CD4-positive, alpha-beta T cell treated with Interleukin-4 for 1 hour (primary cell): Measurements from ENCODE around the gene PDE5A.
"Not testable (repeated sequence)": the region's sequence is repeated elsewhere in the genome, so short reads cannot be mapped to it uniquely, and the experiment has no call there.

Experiments
- DNase-seq, 2 donors: peaks; one replicate each; pipeline ENCODE4 v3.0.0-alpha.2; 2020 to 2022

Gene PDE5A

GRCh38 chr4:119643306-119644042 lies 14.9 kb upstream of the PDE5A start:
- DNase-seq = no peak

GRCh38 chr4:119641765-119642164 lies 13.2 kb upstream of the PDE5A start:
- no peak for DNase-seq

DNA sequence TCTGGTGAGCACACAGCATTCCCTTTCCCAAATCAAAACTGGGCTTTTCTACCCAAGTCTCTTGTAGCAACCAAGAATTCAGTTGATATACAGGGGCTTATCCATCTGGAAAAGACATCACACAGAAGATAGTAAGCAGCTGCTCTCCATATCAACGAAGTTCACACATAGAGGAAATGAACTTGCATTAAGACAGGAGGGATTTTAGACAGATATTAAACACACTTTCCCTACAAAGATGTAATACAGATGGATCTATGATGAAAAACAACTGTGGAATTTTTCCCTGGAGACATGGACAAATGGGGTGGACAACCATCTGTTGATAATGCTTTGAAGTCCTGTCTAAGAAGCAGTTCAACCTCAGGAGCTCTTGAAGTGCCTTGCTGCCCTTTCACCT lies 9.8 kb upstream of the PDE5A start:
- DNase-seq = no peak

DNA sequence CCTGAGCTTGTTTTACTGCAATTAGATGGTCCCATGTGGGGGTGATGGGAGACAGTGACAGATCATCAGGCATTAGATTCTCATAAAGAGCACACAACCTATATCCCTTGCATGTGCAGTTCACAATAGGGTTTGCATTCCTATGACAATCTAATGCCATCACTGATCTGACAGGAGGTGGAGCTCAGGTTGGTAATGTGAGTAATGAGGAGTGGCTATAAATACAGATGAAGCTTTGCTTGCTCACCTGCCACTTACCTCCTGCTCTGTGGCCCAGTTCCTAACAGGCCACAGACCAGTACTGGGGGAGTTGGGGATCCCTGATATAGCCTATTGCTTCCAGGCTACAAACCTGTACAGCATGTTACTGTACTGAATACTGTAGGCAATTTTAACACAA lies 8.2 kb upstream of the PDE5A start:
- not testable (repeated sequence) for DNase-seq

DNA sequence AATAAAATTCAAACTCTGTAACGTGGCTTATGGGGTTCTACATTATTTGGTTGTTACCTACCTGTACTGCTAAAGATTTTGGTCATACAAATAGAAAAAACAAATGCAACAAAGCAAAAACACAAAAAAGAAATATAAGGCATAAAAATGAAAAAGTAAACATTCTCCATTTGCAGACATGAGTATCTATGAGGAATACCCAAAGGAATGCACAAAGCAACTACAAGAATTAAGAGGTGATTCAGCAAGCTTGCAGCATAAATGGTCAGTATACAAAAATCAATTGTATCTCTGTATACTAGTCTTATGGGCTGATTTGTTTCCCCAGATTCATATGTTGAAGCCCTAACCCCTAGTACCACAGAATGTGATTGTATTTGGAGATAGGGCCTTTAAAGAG lies 3.6 kb upstream of the PDE5A start:
- no peak for DNase-seq

DNA sequence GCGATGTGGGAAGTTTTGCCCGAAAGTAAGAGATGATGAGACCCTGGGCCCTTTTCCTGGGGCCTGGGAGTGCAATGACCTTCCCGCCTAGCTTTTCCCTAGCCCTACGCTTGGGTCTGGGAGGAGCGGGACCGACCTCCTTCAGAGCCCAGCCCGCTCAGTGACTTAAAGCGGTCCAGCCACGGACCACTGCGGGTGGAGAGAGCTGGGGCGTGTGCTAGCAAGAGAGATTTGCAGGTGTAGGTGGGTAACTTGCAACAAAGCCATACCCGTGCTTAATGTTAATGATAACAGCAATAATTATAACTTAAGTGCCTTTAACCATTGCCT lies 503 bp upstream of the PDE5A start:
- DNase-seq = no peak

GRCh38 chr4:119627267-119628255 lies 1.0 kb downstream of the PDE5A start:
- DNase-seq = peak; percentile 31 to 49

DNA sequence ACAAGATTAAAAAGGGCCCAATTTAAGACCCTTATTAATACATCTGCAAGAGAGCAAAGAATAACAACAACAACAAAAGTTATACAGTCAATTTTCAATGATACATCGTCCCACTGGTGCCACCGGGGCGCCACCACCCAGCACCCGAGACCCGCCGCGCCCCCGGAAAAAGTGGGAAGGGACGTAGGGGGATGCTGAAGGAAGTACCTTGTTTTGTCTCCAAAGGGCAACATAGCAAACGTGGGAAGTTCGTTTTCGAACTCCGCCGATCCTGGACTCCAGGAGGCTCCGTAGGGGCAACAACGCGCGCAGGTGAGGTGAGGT lies 1.7 kb downstream of the PDE5A start:
- DNase-seq = no peak

DNA sequence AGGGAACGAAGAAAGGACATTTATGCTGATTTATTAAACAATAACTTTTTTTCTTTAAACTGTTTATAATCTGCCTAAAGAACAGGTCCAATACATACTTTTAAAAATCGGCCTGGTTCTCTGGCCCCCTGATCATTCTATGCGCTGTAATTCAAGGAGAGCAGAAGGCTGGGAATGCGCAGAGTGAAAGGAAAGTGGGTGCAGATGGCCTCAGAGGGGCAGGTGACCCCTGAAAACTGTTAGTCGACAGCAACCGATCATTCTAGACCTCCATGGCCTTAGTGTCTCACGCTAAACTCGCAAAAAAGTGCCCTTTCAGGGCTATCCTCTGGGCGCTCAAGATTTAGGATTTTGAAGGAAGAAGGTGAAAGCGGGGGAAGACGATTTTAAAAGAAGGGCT lies 2.2 kb downstream of the PDE5A start:
- no peak for DNase-seq

GRCh38 chr4:119625761-119626160 lies 2.8 kb downstream of the PDE5A start:
- DNase-seq = no peak

DNA sequence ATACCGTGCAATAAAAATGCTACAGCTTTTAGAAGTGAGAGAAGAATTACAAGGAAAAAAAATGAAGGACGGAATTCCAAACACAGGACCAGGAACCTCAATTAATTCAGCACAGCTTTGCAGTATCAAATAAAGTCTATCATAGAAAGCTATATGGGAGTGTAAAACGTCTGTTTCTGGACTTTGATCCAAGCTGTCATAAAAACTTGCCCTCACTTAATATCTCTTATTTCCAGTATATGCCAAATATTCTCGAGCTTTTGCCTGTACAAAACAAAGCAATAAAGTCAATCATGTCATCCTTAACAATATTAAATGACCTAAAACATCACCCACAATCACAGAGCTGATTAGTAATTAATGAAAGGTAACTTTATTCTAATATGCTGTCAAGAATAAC lies 4.2 kb downstream of the PDE5A start:
- DNase-seq = no peak

GRCh38 chr4:119623025-119623424 lies 5.6 kb downstream of the PDE5A start:
- no peak for DNase-seq

- DNase-seq = no peak
Measured at GRCh38 chr4:119615068-119615719, 13.4 kb downstream of the PDE5A start.

GRCh38 chr4:119604266-119604665 lies 24.3 kb downstream of the PDE5A start:
- DNase-seq = no peak

DNA sequence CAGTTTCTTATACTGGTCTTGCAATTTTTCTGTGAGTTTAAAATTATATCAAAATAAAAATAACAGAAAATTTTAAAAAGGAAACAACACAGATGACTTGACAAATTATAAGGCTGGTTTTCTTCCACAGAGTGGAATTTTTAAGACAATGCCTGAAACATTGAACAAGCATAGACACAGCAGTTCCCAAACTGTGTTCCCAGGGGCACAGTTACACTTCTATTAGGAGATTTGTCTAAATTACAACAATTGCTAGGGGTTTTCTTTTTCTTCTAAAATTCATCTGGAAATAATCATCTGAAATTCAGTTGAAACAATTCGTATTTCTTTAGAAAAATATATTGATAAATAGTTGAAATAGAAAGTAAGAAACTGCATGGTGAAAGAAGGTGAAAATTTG lies 26.2 kb downstream of the PDE5A start:
- no peak for DNase-seq

GRCh38 chr4:119598521-119598920 lies 30.1 kb downstream of the PDE5A start:
- no peak for DNase-seq

GRCh38 chr4:119597377-119597776 lies 31.2 kb downstream of the PDE5A start:
- no peak for DNase-seq

GRCh38 chr4:119593698-119594097 lies 34.9 kb downstream of the PDE5A start:
- DNase-seq = no peak

GRCh38 chr4:119592830-119593229 lies 35.8 kb downstream of the PDE5A start:
- DNase-seq = no peak

- no peak for DNase-seq
Measured at GRCh38 chr4:119589165-119589564, 39.4 kb downstream of the PDE5A start.

DNA sequence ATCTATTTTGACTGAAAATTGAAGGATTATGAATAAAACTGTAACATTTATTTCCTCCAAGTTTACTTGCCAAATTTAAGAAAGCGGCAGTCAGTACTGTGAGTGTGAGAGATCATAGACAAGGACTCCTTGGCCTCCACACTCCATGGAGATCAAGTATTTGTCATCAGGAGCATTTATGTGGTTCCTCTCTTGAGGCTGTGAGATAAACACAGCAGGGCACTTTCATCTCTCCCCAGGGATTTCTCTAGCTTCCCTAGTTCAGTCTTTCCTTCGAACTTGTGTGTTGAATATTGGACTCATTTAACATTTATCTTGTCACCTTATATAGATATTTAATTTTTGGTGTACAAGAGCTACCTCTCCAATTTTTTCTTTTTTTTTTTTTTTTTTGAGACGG lies 40.8 kb downstream of the PDE5A start:
- no peak for DNase-seq

- DNase-seq = no peak
Measured at GRCh38 chr4:119585771-119586170, 42.8 kb downstream of the PDE5A start.

DNA sequence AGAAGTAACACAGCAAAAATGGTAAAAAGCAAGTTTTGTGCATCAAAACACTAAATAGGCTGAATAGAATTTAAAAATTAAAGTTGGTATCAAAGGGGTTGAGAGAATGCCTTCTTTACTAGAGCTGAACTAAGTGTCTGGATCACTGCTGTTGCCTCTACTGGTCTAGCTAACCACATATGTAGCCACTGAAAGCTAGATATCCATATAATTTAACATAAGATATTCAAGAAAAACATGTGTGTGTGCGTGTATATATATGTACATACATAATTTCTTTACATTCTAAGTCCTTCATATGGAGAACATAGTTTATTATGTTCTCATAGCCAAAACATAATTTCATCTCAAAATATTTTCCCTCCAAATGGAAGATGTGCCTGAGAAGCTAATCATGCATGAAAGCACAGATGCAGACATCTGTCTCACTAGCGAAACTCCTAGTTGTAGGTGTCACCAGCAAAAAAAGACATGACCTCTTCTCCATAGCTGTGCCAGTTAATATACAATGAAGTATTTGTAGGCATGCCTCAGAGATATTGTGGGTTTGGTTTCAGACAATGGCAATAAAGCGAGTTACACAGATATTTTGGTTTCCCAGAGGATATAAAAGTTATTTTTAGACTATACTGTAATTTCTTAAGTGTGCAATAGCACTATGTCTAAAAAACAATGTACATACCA lies 47.3 kb downstream of the PDE5A start:
- no peak for DNase-seq
